Activated CD8-positive, alpha-beta memory T cell treated with anti-CD3 and anti-CD28 coated beads, Interleukin-2, amount 50 U/mL, for 48 hours (primary cell): ENCODE data around the gene RPS6KA2.
A peak's percentile ranks its signal among the peaks of the same experiment; 100 is the strongest.

Experiments used
- DNase-seq: peaks from one replicate; pipeline ENCODE4 v3.0.0-alpha.2; 2020

The RPS6KA2 gene

GRCh38 chr6:166461821-166462460, 165.1 kb downstream of the RPS6KA2 start:
- DNase-seq: no peak

GRCh38 chr6:166460473-166461437, 166.3 kb downstream of the RPS6KA2 start:
- no peak for DNase-seq

GRCh38 chr6:166459906-166460305, 167.1 kb downstream of the RPS6KA2 start:
- DNase-seq: no peak

- no peak for DNase-seq
Measured at GRCh38 chr6:166459272-166459671, 167.8 kb downstream of the RPS6KA2 start.

GRCh38 chr6:166456395-166457156, 170.5 kb downstream of the RPS6KA2 start:
- no peak for DNase-seq

- no peak for DNase-seq
Measured at GRCh38 chr6:166454692-166455515, 172.1 kb downstream of the RPS6KA2 start.

GRCh38 chr6:166453651-166454050, 173.4 kb downstream of the RPS6KA2 start:
- no peak for DNase-seq

- DNase-seq: peak; percentile 29
Measured at GRCh38 chr6:166450167-166450873, 176.7 kb downstream of the RPS6KA2 start.

- DNase-seq: peak; percentile 32
Measured at GRCh38 chr6:166449641-166450040, 177.4 kb downstream of the RPS6KA2 start.

- DNase-seq: peak; percentile 20
Measured at GRCh38 chr6:166449036-166449435, 178.0 kb downstream of the RPS6KA2 start.

GRCh38 chr6:166448432-166448831, 178.6 kb downstream of the RPS6KA2 start:
- peak; percentile 26 for DNase-seq

GRCh38 chr6:166446567-166447065, 180.4 kb downstream of the RPS6KA2 start:
- peak; percentile 22 for DNase-seq

- peak; percentile 28 for DNase-seq
Measured at GRCh38 chr6:166446146-166446545, 180.9 kb downstream of the RPS6KA2 start.

GRCh38 chr6:166444446-166444845, 182.6 kb downstream of the RPS6KA2 start:
- peak; percentile 22 for DNase-seq

- DNase-seq: peak; percentile 7
Measured at GRCh38 chr6:166443166-166443565, 183.9 kb downstream of the RPS6KA2 start.

- peak; percentile 12 for DNase-seq
Measured at GRCh38 chr6:166442131-166442685, 184.8 kb downstream of the RPS6KA2 start.

- DNase-seq: peak; percentile 25
Measured at GRCh38 chr6:166441325-166442078, 185.5 kb downstream of the RPS6KA2 start.

- no peak for DNase-seq
Measured at GRCh38 chr6:166440729-166441128, 186.3 kb downstream of the RPS6KA2 start.

- DNase-seq: peak; percentile 33
Measured at GRCh38 chr6:166440106-166440505, 186.9 kb downstream of the RPS6KA2 start.
